22Rv1 (cell line): ENCODE results near the gene THOP1.

Source experiments
- H3K27ac ChIP-seq: fragments of 450-650 bp; 2 replicates; pipeline ENCODE4 v1.5.1; 2017
- CTCF ChIP-seq: fragments of 450-650 bp; IDR thresholded peaks from 2 replicates; pipeline ENCODE4 v1.5.1; 2017; ENCODE audit warnings: mild to moderate bottlenecking
- ZFX ChIP-seq: fragments of 450-650 bp; IDR thresholded peaks from 2 replicates; pipeline ENCODE4 v1.6.1; 2017; ENCODE audit warnings: antibody characterized with exemption, borderline replicate concordance

Gene THOP1

GRCh38 chr19:2819540-2820111, 34.3 kb downstream of the THOP1 start, which contains the start of gene ZNF554:
TSS of gene ZNF554 (plus strand) at chr19:2819868. CDS start at chr19:2820072, 204 bp downstream.
- TF ChIP-seq CTCF: peak; percentile 97
- no peak for TF ChIP-seq ZFX
- H3K27ac ChIP-seq: peak within 1 kb of the TSS; percentile 39

- TF ChIP-seq CTCF (no peak), ZFX (no peak)
- H3K27ac ChIP-seq: peak overlapping the region; percentile 39
These were observed 34.9 kb downstream of the THOP1 start for GRCh38 chr19:2820112-2820702.

- TF ChIP-seq ZFX: no peak
- no peak for TF ChIP-seq CTCF
- no peak overlapping the region for H3K27ac ChIP-seq
These were observed 37.5 kb downstream of the THOP1 start for GRCh38 chr19:2822846-2823245.

GRCh38 chr19:2823646-2824045, 38.3 kb downstream of the THOP1 start:
- no peak for TF ChIP-seq ZFX
- TF ChIP-seq CTCF: no peak
- no peak overlapping the region for H3K27ac ChIP-seq

GRCh38 chr19:2824129-2824528, 38.8 kb downstream of the THOP1 start:
- TF ChIP-seq CTCF (no peak), ZFX (no peak)
- H3K27ac ChIP-seq: no peak overlapping the region

GRCh38 chr19:2827022-2827421, 41.7 kb downstream of the THOP1 start:
- no peak for TF ChIP-seq ZFX
- TF ChIP-seq CTCF: no peak
- H3K27ac ChIP-seq: no peak overlapping the region

GRCh38 chr19:2827840-2828489, 42.7 kb downstream of the THOP1 start:
- no peak for TF ChIP-seq ZFX
- TF ChIP-seq CTCF: no peak
- H3K27ac ChIP-seq: no peak overlapping the region
